ENCODE results near the gene SHF.

SHF gene

DNA sequence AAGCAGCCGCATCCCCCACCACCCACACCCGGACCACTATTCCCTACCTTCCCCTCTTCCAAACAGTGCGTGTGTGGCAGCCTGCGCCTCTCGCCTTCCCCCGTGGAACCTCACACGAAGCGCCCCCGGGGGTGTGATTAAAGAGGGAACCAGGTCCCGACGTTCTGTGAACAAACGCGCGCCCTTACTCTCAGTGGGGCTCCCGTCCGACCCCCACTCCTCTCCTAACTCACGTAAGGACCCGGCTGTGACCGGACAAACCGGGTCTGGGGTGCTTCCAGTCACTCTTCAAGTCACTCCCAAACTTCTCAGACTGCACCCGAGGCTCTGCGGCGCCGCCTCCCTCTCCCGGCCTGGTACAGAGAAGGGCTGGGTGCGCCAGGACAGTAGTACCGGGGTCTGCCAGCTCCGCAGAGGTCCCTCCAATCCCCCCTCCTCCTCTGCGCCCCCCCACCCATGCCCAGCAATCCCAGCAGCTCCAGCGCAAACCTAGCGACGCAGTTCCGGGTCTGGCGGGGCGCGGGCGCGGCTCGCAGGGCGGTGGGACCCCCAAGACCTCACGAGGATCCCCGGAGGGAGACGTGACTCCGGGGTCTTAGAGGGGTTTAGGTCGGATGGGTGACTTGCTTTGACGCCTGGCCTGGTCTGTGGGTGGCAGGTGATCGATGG is 58.7 kb downstream of the SHF start:
- DNase-seq (ENCODE audit: low read depth in 2 of 2) = no peak
- TF ChIP-seq, protein P1, sequence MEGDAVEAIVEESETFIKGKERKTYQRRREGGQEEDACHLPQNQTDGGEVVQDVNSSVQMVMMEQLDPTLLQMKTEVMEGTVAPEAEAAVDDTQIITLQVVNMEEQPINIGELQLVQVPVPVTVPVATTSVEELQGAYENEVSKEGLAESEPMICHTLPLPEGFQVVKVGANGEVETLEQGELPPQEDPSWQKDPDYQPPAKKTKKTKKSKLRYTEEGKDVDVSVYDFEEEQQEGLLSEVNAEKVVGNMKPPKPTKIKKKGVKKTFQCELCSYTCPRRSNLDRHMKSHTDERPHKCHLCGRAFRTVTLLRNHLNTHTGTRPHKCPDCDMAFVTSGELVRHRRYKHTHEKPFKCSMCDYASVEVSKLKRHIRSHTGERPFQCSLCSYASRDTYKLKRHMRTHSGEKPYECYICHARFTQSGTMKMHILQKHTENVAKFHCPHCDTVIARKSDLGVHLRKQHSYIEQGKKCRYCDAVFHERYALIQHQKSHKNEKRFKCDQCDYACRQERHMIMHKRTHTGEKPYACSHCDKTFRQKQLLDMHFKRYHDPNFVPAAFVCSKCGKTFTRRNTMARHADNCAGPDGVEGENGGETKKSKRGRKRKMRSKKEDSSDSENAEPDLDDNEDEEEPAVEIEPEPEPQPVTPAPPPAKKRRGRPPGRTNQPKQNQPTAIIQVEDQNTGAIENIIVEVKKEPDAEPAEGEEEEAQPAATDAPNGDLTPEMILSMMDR (IDR thresholded peaks at IDR 0.05; ENCODE audit: low read depth, low read length) = no peak
- H3K4me3 ChIP-seq (replicated peaks in 1 of 2; ENCODE audit: low read depth in 2 of 2, low read length in 2 of 2) = no peak overlapping the region

DNA sequence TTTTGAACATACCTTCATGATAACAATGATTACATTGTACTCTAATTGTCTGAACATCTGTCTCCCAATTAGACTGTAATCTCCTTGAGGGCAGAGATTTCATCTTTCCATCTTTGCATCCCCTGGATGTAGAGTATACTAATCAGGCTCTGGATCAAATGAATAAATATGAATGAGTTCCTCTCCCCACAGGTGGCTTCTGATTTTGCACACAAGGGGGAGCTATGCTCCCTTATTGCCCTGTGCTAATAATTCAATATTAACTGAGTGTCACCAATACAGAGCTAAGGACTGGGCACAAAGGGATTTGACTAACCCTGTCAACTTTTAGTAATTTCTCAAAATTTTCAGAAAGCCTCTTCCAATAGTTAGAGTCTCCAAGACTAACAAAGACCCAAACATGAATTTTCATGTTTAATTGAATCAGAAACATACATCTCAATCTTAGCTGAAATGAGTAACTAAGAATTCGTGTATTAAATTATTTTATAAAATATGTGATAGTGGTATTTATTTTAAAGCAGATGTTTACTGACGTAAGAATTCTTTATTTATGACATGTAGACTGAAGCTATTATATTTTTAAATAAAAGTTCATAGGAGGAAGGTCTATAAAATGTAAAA is 61.1 kb downstream of the SHF start:
- TF ChIP-seq, protein P1 (IDR thresholded peaks at IDR 0.05; ENCODE audit: low read depth, low read length) = peak; percentile 75
- DNase-seq (ENCODE audit: low read depth in 2 of 2) = peak; percentile 34 to 57
- no peak overlapping the region for H3K4me3 ChIP-seq (replicated peaks in 1 of 2; ENCODE audit: low read depth in 2 of 2, low read length in 2 of 2)

DNA sequence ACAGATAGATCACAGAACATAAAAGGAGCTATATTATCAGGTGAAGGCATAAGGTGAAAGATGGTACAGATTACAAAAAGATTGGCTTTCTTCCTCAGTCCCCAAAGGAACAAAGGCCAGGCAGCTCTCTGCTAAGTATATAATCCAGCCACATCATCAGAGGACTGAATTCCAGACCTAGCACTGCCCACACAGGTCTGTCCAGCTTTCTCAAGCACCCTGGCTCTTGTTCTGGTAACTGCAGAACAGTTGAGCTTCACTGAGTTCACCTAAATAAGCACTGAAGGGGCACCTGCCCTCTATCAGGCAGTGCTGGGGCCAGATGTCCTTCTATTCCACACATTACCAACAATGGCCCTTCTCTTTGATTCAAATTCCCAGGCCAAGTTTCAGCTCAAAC is 64.4 kb downstream of the SHF start:
- no peak for DNase-seq (ENCODE audit: low read depth in 2 of 2)
- no peak overlapping the region for H3K4me3 ChIP-seq (replicated peaks in 1 of 2; ENCODE audit: low read depth in 2 of 2, low read length in 2 of 2)
- TF ChIP-seq, protein P1 (IDR thresholded peaks at IDR 0.05; ENCODE audit: low read depth, low read length) = no peak

DNA sequence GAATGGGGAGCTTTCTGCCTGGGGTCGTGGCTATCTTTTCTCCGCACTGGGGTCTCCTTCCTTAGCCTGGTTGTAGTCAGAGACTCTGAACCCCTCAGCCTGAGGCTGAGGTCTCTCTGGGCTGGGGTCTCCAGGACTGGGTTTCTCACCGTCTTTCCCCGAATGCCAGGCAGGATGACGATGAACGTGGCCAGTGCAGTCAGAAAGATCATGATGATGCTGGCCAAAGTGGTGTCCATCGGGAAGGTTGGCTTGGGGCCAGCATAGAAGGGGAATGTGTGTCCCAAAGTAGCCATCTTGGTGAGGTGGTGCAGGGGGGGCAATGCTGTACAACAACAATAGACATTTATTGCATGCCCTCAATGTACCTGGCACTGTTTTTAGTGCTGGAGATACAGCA is 65.0 kb downstream of the SHF start:
- DNase-seq (ENCODE audit: low read depth in 2 of 2) = no peak
- TF ChIP-seq, protein P1 (IDR thresholded peaks at IDR 0.05; ENCODE audit: low read depth, low read length) = no peak
- H3K4me3 ChIP-seq (replicated peaks in 1 of 2; ENCODE audit: low read depth in 2 of 2, low read length in 2 of 2) = no peak overlapping the region

DNA sequence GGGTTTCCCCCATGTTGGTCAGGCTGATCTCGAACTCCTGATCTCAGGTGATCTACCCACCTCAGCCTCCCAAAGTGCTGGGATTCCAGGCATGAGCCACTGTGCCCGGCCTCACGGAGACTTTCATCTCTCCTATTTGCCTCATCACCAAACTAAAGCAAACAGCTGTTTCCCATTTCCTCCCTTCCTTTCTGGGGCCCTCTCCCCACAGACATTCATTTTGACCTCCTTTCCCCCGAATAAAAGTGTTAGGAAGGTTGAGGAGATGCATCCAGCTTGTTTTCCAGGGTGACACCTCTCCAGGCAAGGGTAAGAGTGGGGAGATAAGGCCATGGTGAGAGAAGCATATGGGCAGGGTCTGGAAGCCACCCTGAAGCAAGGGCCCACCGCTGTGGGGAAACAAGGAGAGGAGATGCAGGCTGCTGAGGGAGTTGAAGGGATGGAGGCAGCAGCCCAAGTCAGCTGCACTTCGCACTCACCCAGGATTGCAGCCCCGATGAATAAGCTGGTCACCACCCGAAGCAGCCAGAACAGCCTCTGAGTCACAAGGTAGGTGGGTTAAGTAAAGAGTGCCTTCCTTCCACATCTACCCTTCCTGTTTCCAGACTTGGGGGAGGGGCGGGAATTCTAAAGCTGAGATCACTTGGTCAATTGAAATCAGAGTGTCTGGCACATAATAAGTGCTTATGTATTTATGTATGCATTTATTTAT is 65.9 kb downstream of the SHF start:
- TF ChIP-seq, protein P1 (IDR thresholded peaks at IDR 0.05; ENCODE audit: low read depth, low read length) = no peak
- H3K4me3 ChIP-seq (replicated peaks in 1 of 2; ENCODE audit: low read depth in 2 of 2, low read length in 2 of 2) = no peak overlapping the region
- peak; percentile 70 to 90 for DNase-seq (ENCODE audit: low read depth in 2 of 2)

DNA sequence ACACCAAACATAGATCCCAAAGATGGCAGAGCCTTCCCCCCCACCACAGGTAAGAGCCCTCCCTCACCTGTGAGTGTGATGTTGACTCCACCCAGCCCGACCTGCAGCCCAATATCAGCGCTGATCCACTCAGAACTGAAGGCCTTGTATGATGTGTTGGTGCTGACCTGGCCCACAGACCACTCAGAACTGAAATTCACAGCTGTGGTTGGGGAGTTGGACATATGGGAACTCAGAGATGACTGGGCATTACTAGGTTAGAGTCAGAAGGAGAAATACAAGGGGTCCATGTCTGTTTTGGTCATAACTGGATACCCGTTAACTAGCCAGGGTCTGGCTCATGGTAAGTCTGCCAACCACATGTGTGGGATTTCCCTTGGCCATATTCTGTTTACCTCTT is 66.7 kb downstream of the SHF start:
- H3K4me3 ChIP-seq (replicated peaks in 1 of 2; ENCODE audit: low read depth in 2 of 2, low read length in 2 of 2) = no peak overlapping the region
- TF ChIP-seq, protein P1 (IDR thresholded peaks at IDR 0.05; ENCODE audit: low read depth, low read length) = no peak
- no peak for DNase-seq (ENCODE audit: low read depth in 2 of 2)

All from cardiac fibroblast (primary cell).